Tibial nerve (tissue), 4 donors: ENCODE measurements around the gene AADACL4. TPM values are rescaled to one million over a fixed set of nuclear protein-coding genes. Genes with fewer than 3 reads are reported as not detected.

ENCODE experiments used
- DNase-seq, 2 donors: peaks; one replicate each; pipeline ENCODE4 v3.0.0-alpha.2; 2019; ENCODE audit warnings: low spot score in 2 of 2
- H3K27ac ChIP-seq, 4 donors: fragments of 200-600 bp; sonication (generic) in 3 of 4; one replicate each; pipeline ENCODE4 v1.5.1; 2017 to 2019; ENCODE audit warnings: mild to moderate bottlenecking in 1 of 4
- H3K27me3 ChIP-seq, 2 donors: fragments of 200-600 bp; sonication (generic) in 1 of 2; one replicate each; pipeline versions ENCODE4 v1.5.1 to v1.6.0; 2017 to 2019
- H3K36me3 ChIP-seq, 3 donors: fragments of 200-600 bp; sonication (generic); one replicate each; pipeline ENCODE4 v1.5.1; 2018 to 2019
- H3K4me1 ChIP-seq, 4 donors: fragments of 200-600 bp; sonication (generic) in 3 of 4; one replicate each; pipeline ENCODE4 v1.5.1; 2017 to 2019
- H3K4me3 ChIP-seq, 4 donors: fragments of 200-600 bp; sonication (generic) in 3 of 4; one replicate each; pipeline ENCODE4 v1.5.1; 2017 to 2019; ENCODE audit warnings: mild to moderate bottlenecking in 1 of 4, moderate library complexity in 1 of 4
- H3K9me3 ChIP-seq, 4 donors: fragments of 200-600 bp; sonication (generic) in 3 of 4; one replicate each; pipeline ENCODE4 v1.5.1; 2017 to 2019
- EP300 ChIP-seq, 2 donors: sonication (generic); formaldehyde crosslinking; IDR thresholded peaks; one replicate each; pipeline ENCODE4 v1.6.1; 2017; ENCODE audit warnings: antibody characterized with exemption in 2 of 2, mild to moderate bottlenecking in 1 of 2
- POLR2A ChIP-seq, 2 donors: fragments of 450-650 bp; IDR thresholded peaks; one replicate each; pipeline ENCODE4 v1.6.1; 2017; ENCODE audit warnings: antibody characterized with exemption in 2 of 2, mild to moderate bottlenecking in 2 of 2, moderate library complexity in 2 of 2
- WGBS, 2 donors: methylation state at CpG; one replicate each; pipeline ENCODE4 v1.1.5; 2018; 5-methylcytosine and 5-hydroxymethylcytosine counted together
- total RNA-seq, 4 donors: library from RNA; depleted of rRNA; stranded (reverse); fragments of >200 nt; gene quantifications; one replicate each; pipeline ENCODE4 v1.1.0, GENCODE V29; 2016
- TF ChIP-seq, protein P1 (sequence below), 5 experiments: fragments of 200-600 bp in 3 of 5; fragments of 450-650 bp in 2 of 5; sonication (generic) in 3 of 5; IDR thresholded peaks; one replicate each; pipeline ENCODE4 v1.5.1; 2016 to 2019; ENCODE audit warnings: antibody characterized with exemption in 5 of 5, mild to moderate bottlenecking in 3 of 5, moderate library complexity in 2 of 5

The AADACL4 gene
- total RNA-seq, 4 donors from 2014 or later: not detected

- no peaks in the 10 kb centered on the region for H3K27me3 ChIP-seq
- WGBS, 2 donors: 70 to 77% methylated on average over 5 of the region's 5 CpGs
- H3K4me1 ChIP-seq: peaks cover 0 to 88% (median 44%) of the 10 kb centered on the region in 4 donors
- no peaks in the 10 kb centered on the region for H3K9me3 ChIP-seq
- TF ChIP-seq, protein P1, sequence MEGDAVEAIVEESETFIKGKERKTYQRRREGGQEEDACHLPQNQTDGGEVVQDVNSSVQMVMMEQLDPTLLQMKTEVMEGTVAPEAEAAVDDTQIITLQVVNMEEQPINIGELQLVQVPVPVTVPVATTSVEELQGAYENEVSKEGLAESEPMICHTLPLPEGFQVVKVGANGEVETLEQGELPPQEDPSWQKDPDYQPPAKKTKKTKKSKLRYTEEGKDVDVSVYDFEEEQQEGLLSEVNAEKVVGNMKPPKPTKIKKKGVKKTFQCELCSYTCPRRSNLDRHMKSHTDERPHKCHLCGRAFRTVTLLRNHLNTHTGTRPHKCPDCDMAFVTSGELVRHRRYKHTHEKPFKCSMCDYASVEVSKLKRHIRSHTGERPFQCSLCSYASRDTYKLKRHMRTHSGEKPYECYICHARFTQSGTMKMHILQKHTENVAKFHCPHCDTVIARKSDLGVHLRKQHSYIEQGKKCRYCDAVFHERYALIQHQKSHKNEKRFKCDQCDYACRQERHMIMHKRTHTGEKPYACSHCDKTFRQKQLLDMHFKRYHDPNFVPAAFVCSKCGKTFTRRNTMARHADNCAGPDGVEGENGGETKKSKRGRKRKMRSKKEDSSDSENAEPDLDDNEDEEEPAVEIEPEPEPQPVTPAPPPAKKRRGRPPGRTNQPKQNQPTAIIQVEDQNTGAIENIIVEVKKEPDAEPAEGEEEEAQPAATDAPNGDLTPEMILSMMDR (IDR thresholded peaks at IDR 0.05): no peak
- peak in 1 of 2 donors; percentile 7 for TF ChIP-seq EP300 (IDR thresholded peaks at IDR 0.05)
- no peak for TF ChIP-seq POLR2A (IDR thresholded peaks at IDR 0.05)
- H3K36me3 ChIP-seq: peaks cover 0 to 42% (median 0%) of the 10 kb centered on the region in 3 donors
- no peak for DNase-seq
- peak overlapping the region in 3 of 4 donors; percentile 52 to 98 (median 98) for H3K27ac ChIP-seq
- H3K4me3 ChIP-seq: no peak overlapping the region
Observed at GRCh38 chr1:12609469-12610003, 34.3 kb upstream of the AADACL4 start.

DNA sequence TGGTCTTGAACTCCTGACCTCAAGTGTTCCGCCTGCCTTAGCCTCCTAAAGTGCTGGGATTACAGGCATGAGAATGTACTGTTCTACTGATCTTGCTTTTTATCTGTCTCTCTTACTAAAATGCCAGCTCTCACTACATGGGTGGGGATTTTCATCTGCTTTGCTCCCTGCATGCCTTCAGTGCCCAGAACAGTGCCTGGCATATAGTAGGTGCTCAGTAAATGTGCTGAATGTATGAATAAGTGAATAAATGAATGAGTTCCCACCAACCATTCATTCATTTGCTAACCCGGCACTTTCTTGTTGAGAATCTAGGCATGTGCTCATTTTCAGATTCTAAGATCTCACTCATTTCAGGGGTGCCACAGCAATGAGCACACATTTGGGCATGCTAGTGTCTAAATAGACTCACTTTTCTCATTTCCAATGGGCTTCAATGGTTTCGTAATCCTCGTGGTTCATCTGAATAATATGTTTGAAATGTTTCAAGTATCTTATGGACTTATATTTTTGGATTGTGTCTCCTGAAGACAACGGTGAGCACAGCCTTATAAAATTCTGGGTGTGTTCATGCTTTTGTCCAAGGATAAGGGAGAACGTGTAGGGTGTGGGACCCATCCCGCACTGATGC is 33.5 kb upstream of the AADACL4 start:
- Histone ChIP-seq H3K27me3 (no peaks in the 10 kb centered on the region), H3K27ac (peak overlapping the region in 2 of 4 donors; percentile 98), H3K4me1 (peaks cover 0 to 86% (median 43%) of the 10 kb centered on the region in 4 donors), H3K9me3 (no peaks in the 10 kb centered on the region), H3K4me3 (no peak overlapping the region), H3K36me3 (peaks cover 0 to 42% (median 0%) of the 10 kb centered on the region in 3 donors)
- 55 to 63% methylated on average over 7 of the region's 7 CpGs for WGBS, 2 donors
- DNase-seq: no peak
- TF ChIP-seq EP300 (IDR thresholded peaks at IDR 0.05) (no peak), POLR2A (IDR thresholded peaks at IDR 0.05) (no peak)
- TF ChIP-seq, protein P1 (IDR thresholded peaks at IDR 0.05): no peak

DNA sequence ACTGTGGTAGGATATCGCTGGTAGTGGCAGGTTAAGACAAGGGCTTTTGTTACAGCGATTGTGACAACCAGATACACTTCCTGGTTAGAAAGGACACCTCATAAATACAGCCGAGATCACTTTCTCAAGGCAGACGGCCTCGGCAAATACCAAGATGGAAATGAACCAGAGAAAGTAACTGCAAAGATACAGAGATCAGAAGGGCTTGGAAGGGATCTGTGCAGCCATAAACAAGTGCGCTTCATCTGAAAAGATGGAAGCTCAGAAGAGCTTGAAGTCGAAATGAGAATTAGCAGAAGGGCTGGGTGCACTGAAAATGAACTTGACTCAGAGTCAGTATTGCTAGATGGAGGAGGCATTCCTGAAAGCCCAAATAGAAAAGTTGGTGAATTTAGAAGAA is 32.9 kb upstream of the AADACL4 start:
- Histone ChIP-seq H3K4me1 (peaks cover 0 to 81% (median 43%) of the 10 kb centered on the region in 4 donors), H3K9me3 (no peaks in the 10 kb centered on the region), H3K27ac (peak overlapping the region in 2 of 4 donors; percentile 98), H3K36me3 (peaks cover 0 to 42% (median 0%) of the 10 kb centered on the region in 3 donors), H3K27me3 (no peaks in the 10 kb centered on the region), H3K4me3 (no peak overlapping the region)
- no peak for TF ChIP-seq POLR2A (IDR thresholded peaks at IDR 0.05)
- TF ChIP-seq EP300 (IDR thresholded peaks at IDR 0.05): no peak
- TF ChIP-seq, protein P1 (IDR thresholded peaks at IDR 0.05): no peak
- DNase-seq: no peak
- 53 to 58% methylated on average over 7 of the region's 7 CpGs for WGBS, 2 donors

DNA sequence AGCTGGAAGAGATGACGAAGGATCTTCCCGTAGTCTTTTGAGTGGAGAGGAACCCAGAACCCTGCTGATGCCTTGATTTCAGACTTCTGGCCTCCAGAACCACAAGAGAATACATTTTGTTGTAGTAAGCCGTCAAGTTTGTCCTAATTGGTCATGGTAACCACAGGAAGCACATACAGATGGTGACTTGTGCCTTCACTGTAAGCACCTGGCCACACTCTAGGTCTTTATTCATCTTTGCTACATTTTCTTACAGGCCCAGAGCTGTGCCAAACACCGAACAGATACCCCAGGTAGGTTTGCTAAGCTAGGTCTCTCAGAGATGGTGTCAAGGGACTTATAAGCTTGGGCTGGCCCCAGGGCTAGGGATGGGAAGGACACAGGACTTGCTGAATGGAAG is 30.7 kb upstream of the AADACL4 start:
- Histone ChIP-seq H3K27me3 (no peaks in the 10 kb centered on the region), H3K36me3 (peaks cover 0 to 23% (median 0%) of the 10 kb centered on the region in 3 donors), H3K9me3 (no peaks in the 10 kb centered on the region), H3K27ac (peak overlapping the region; percentile 91 to 98 (median 94)), H3K4me3 (peak overlapping the region in 2 of 4 donors; percentile 47 to 84), H3K4me1 (peaks cover 0 to 70% (median 43%) of the 10 kb centered on the region in 4 donors)
- WGBS, 2 donors: 44 to 55% methylated on average over 4 of the region's 4 CpGs
- no peak for DNase-seq
- TF ChIP-seq, protein P1 (IDR thresholded peaks at IDR 0.05): no peak
- no peak for TF ChIP-seq EP300 (IDR thresholded peaks at IDR 0.05)
- no peak for TF ChIP-seq POLR2A (IDR thresholded peaks at IDR 0.05)
